GM19467 (cell line): ENCODE measurements around the gene CFB.

ENCODE experiments used
- ATAC-seq: cut with Tn5 transposase; IDR thresholded peaks from one replicate; pipeline ENCODE4 v1.9.1; 2021; ENCODE audit warnings: mild to moderate bottlenecking, moderate library complexity; ENCODE audit not compliant: unreplicated experiment

CFB gene

DNA sequence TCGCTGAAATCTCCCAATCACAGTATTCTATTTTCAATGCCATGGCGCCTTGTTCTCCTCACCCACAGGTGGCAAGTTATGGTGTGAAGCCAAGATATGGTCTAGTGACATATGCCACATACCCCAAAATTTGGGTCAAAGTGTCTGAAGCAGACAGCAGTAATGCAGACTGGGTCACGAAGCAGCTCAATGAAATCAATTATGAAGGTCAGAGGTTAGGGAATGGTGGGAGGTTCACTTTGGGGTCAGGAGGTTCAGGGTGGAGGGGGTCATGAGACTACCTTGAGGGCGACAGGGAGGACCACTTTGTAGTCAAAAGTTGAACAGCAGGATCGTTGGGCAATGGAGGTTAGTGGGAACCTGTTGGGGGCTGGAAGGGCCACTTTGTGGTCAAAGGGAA, 2.4 kb downstream of the CFB start:
- no peak for ATAC-seq

DNA sequence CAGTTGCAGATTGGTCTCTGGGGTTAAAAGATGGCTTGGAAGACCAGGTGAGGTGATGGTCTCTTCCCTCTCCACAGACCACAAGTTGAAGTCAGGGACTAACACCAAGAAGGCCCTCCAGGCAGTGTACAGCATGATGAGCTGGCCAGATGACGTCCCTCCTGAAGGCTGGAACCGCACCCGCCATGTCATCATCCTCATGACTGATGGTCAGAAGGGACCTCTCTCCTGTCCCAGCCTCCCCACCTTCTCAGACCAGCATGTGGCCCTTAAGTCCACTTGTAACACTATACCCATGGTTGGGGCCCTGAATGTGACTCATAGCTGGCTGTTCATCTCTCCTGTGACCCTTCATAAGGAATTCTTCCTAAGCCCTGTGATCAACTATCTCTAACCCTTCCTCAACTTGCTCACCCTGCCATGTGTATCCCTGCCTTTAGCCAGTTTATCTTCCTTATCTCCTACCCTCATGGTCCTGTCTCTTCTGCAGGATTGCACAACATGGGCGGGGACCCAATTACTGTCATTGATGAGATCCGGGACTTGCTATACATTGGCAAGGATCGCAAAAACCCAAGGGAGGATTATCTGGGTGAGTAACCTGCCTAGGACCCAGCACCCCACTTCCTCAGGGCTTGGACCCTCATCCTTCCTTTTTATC, 3.0 kb downstream of the CFB start:
- ATAC-seq: no peak

- ATAC-seq: no peak
Observed at GRCh38 chr6:31949926-31950548, 4.1 kb downstream of the CFB start.

- ATAC-seq: no peak
Observed at GRCh38 chr6:31952140-31952805, 6.4 kb downstream of the CFB start.

DNA sequence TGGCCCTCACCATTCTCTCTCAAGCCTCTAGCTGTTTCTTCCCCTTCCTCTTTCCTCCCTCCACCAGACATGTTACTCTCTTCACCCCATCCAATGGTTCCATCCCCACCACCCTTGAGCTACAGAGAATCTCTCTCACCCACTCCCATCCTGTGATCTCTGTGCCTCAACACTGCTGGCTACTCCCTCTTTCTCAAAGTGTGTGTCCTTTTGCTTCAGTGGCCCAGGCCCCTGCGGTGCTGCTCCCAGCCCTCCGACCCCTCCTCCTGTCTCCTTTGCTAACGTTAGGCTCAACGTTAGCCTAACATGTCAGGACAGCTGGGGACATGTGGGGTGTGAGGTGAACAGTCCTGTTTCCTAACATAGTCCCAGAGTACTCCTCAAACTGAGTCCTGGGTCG, 7.0 kb downstream of the CFB start:
- no peak for ATAC-seq

- ATAC-seq: no peak
Observed at GRCh38 chr6:31954511-31954910, 8.6 kb downstream of the CFB start.

DNA sequence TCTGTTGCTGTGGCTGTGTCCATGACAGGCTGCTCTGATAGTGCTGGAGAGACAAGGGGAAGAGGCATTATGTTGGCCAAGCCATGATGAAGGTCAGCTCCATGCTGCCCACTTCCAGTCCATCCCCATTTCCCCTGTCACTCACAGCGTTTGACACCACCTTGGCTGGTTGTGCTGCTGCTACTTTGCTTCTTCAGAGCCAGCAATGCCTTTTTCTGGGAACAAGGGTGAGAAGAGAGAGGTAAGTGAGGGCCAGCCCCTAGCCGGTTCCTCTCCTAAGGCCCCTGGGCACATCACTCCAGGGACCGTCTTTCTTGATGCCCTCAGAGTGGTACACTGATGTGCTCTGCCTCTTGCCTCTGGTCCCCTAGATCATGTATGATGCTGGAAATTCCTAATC, 10.9 kb downstream of the CFB start:
- ATAC-seq: no peak

DNA sequence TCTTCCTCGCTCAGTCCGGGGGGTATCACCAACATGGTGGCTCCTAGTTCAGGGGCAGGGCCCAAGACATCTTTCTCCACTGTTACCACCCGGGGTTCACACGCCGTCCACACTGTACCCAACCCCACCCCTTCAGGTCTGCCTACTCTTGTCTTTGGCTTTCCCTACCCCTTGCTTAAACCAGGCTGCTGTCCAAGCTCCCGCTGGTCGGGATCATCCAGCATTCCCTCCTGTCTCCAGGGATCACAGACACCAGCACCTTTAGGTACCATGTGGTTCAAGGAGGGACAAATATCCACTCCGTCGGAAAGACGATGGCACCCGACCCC, 12.5 kb downstream of the CFB start:
- ATAC-seq: peak; percentile 8

- peak; percentile 92 for ATAC-seq
Observed at GRCh38 chr6:31958741-31959739, 13.1 kb downstream of the CFB start, which contains the start of the genes NELFE and SKIC2. TSS of gene NELFE (minus strand) at chr6:31958971. CDS start at chr6:31958446, 525 bp downstream. TSS of gene SKIC2 (plus strand) at chr6:31959175. CDS start at chr6:31959193, 18 bp downstream.

DNA sequence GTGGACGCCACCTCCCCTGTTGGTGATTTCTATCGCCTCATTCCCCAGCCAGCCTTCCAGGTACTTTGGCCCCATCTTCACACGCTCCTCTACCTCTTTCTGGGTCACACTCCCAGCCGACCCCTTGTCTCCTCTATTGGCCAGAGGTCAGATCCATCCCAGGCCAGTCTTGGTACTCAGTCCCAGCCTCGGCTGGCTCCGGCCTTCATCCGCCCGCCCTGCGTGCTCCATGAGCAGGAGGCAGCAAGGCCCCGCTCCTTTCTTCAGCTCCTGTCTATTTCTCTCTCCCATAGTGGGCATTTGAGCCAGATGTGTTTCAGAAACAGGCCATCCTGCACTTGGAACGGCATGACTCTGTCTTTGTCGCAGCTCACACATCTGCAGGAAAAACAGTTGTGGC, 15.7 kb downstream of the CFB start:
- ATAC-seq: no peak

- no peak for ATAC-seq
Observed at GRCh38 chr6:31963921-31964320, 18.0 kb downstream of the CFB start.

GRCh38 chr6:31965700-31966099, 19.8 kb downstream of the CFB start:
- ATAC-seq: no peak

DNA sequence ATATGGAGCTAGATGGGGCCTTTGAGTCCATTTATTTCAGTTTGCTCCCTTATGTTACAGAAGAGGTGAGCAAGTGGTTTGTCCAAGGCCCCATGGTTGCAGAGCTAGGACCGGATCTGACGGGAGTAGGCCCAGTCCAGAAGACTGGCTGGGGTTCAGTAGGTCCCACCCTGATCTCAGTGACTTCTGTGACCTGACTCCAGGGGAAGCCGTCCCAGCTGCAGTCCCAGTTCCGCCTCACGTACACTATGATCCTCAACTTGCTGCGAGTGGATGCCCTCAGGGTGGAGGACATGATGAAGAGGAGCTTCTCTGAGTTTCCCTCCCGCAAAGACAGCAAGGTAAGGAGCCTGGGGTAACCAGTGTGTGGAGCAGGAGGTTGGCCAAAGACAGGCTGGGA, 20.6 kb downstream of the CFB start:
- no peak for ATAC-seq

GRCh38 chr6:31966997-31967925, 21.4 kb downstream of the CFB start:
- ATAC-seq: no peak

- no peak for ATAC-seq
Observed at GRCh38 chr6:31967926-31968320, 22.0 kb downstream of the CFB start.

DNA sequence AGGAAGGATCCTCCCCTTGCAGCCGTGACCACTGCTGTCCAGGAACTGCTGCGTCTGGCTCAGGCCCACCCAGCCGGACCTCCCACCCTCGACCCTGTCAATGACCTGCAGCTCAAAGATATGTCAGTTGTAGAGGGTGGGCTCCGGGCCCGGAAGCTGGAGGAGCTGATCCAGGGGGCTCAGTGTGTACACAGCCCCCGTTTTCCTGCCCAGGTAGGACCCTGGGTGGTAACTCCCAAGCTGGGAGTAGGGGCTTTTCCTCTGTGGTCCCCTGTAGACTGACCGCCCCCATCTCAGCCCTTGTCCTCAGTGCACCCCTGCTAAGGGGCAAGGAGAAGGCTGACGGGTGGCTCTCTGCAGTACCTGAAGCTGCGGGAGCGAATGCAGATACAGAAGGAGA, 22.4 kb downstream of the CFB start:
- ATAC-seq: no peak

DNA sequence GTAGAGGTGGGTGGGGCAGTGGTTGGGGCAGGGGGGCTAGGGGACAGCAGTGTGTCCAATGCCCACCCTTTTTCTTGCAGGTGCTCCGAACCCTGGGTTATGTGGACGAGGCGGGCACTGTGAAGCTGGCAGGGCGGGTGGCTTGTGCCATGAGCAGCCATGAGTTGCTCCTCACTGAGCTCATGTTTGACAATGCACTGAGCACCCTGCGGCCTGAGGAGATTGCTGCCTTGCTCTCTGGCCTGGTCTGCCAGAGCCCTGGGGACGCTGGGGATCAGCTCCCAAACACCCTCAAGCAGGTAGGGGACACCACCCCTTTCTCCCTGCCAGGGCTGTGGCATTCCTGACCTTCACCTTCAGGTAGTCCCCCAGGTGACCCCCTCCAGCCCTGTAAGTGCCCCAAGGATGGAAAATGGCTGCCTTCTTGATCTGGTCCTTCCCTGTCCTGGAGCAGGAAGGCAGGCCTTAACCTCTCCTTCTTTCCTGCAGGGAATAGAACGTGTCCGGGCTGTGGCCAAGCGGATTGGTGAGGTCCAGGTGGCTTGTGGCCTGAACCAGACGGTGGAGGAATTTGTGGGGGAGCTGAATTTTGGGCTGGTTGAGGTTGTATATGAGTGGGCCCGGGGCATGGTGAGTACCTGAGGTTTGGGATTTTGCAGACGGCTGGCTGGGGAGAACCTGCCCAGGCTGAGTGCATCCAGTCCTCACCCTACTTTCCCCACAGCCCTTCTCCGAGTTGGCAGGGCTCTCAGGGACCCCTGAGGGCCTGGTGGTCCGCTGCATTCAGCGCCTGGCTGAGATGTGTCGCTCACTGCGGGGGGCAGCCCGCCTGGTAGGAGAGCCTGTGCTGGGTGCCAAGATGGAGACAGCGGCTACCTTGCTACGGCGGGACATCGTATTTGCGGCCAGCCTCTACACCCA, 23.2 kb downstream of the CFB start:
- no peak for ATAC-seq

GRCh38 chr6:31969712-31970603, 24.1 kb downstream of the CFB start:
- ATAC-seq: no peak
